ENCODE measurements around the gene TENT4A.
"Not testable (repeated sequence)": the region's sequence is repeated elsewhere in the genome, so short reads cannot be mapped to it uniquely, and the experiment has no call there.

Gene TENT4A
- 55.2 to 67.3 (median 59.5) reads per million in 3 experiments for total RNA-seq

GRCh38 chr5:6713274-6714225 is at the start of gene TENT4A:
Gene TENT4A, plus strand, starts transcription at chr5:6713432. Its CDS starts 552 bp downstream, at chr5:6713984.
- DNase-seq = no peak

GRCh38 chr5:6666762-6667161 is 46.5 kb upstream of the TENT4A start:
- no peak for DNase-seq

GRCh38 chr5:6667648-6668047 is 45.6 kb upstream of the TENT4A start:
- no peak for DNase-seq

- not testable (repeated sequence) for DNase-seq
Measured at GRCh38 chr5:6668717-6669116, 44.5 kb upstream of the TENT4A start.

- DNase-seq = no peak
Measured at GRCh38 chr5:6673031-6673430, 40.2 kb upstream of the TENT4A start.

- DNase-seq = no peak
Measured at GRCh38 chr5:6673963-6674362, 39.3 kb upstream of the TENT4A start.

- DNase-seq = no peak
Measured at GRCh38 chr5:6674421-6674820, 38.8 kb upstream of the TENT4A start.

GRCh38 chr5:6674886-6675285 is 38.3 kb upstream of the TENT4A start:
- DNase-seq = no peak

- DNase-seq = no peak
Measured at GRCh38 chr5:6675784-6676491, 37.3 kb upstream of the TENT4A start.

GRCh38 chr5:6676702-6677101 is 36.5 kb upstream of the TENT4A start:
- DNase-seq = no peak

- DNase-seq = no peak
Measured at GRCh38 chr5:6678385-6678784, 34.8 kb upstream of the TENT4A start.

GRCh38 chr5:6680922-6681321 is 32.3 kb upstream of the TENT4A start:
- DNase-seq = no peak

GRCh38 chr5:6681682-6682081 is 31.6 kb upstream of the TENT4A start:
- no peak for DNase-seq

GRCh38 chr5:6682239-6682638 is 31.0 kb upstream of the TENT4A start:
- DNase-seq = no peak

GRCh38 chr5:6683241-6683640 is 30.0 kb upstream of the TENT4A start:
- no peak for DNase-seq

GRCh38 chr5:6684075-6684474 is 29.2 kb upstream of the TENT4A start:
- no peak for DNase-seq

GRCh38 chr5:6686501-6686900 is 26.7 kb upstream of the TENT4A start:
- no peak for DNase-seq

GRCh38 chr5:6686915-6687409 is 26.3 kb upstream of the TENT4A start:
- DNase-seq = peak; percentile 2

- no peak for DNase-seq
Measured at GRCh38 chr5:6687505-6687904, 25.7 kb upstream of the TENT4A start.

GRCh38 chr5:6692906-6693305 is 20.3 kb upstream of the TENT4A start:
- no peak for DNase-seq

- DNase-seq = no peak
Measured at GRCh38 chr5:6698696-6699095, 14.5 kb upstream of the TENT4A start.

- no peak for DNase-seq
Measured at GRCh38 chr5:6699357-6699756, 13.9 kb upstream of the TENT4A start.

- no peak for DNase-seq
Measured at GRCh38 chr5:6700074-6700684, 13.1 kb upstream of the TENT4A start.
